HEK293 (cell line): ENCODE measurements around the gene KIDINS220.

Source experiments
- BCL6B ChIP-seq: fragments of 450-650 bp; formaldehyde crosslinking; IDR thresholded peaks from 2 replicates; pipeline ENCODE4 v1.5.1; 2017; ENCODE audit warnings: missing biosample characterization, missing genetic modification characterization
- HOXA7 ChIP-seq: sonication (generic); formaldehyde crosslinking; IDR thresholded peaks from 2 replicates; pipeline ENCODE4 v1.8.1; 2022; ENCODE audit warnings: missing genetic modification reagents, borderline replicate concordance
- KLF1 ChIP-seq: fragments of 450-650 bp; formaldehyde crosslinking; IDR thresholded peaks from 2 replicates; pipeline ENCODE4 v1.5.1; 2016; ENCODE audit warnings: missing biosample characterization, missing genetic modification characterization
- MEIS1 ChIP-seq: sonication (generic); formaldehyde crosslinking; IDR thresholded peaks from 2 replicates; pipeline ENCODE4 v1.8.1; 2022; ENCODE audit warnings: missing genetic modification reagents, mild to moderate bottlenecking, borderline replicate concordance
- MZF1 ChIP-seq: fragments of 450-650 bp; formaldehyde crosslinking; IDR thresholded peaks from 2 replicates; pipeline ENCODE4 v1.5.1; 2017; ENCODE audit warnings: missing biosample characterization, missing genetic modification characterization, borderline replicate concordance
- OSR2 ChIP-seq: fragments of 450-650 bp; formaldehyde crosslinking; IDR thresholded peaks from 2 replicates; pipeline ENCODE4 v1.5.1; 2016; ENCODE audit warnings: missing biosample characterization, missing genetic modification characterization
- REPIN1 ChIP-seq: fragments of 450-650 bp; formaldehyde crosslinking; IDR thresholded peaks from 2 replicates; pipeline ENCODE4 v1.5.1; 2017; ENCODE audit warnings: missing biosample characterization, missing genetic modification characterization, low read depth
- WT1 ChIP-seq: fragments of 450-650 bp; formaldehyde crosslinking; IDR thresholded peaks from 2 replicates; pipeline ENCODE4 v1.5.1; 2016; ENCODE audit warnings: missing biosample characterization, missing genetic modification characterization
- ZBTB11 ChIP-seq: fragments of 450-650 bp; formaldehyde crosslinking; conservative IDR thresholded peaks from 2 replicates; pipeline ENCODE4 v1.5.1; 2016; ENCODE audit warnings: low read depth, missing biosample characterization, missing genetic modification characterization
- ZBTB20 ChIP-seq: fragments of 450-650 bp; formaldehyde crosslinking; IDR thresholded peaks from 2 replicates; pipeline ENCODE4 v1.5.1; 2016; ENCODE audit warnings: missing biosample characterization, missing genetic modification characterization
- ZBTB44 ChIP-seq: fragments of 450-650 bp; IDR thresholded peaks from 2 replicates; pipeline ENCODE4 v1.5.1; 2018; ENCODE audit warnings: missing biosample characterization, mild to moderate bottlenecking, missing genetic modification characterization
- ZBTB8A ChIP-seq: fragments of 450-650 bp; formaldehyde crosslinking; IDR thresholded peaks from 2 replicates; pipeline ENCODE4 v1.5.1; 2016; ENCODE audit warnings: missing biosample characterization, missing genetic modification characterization
- ZNF140 ChIP-seq: fragments of 450-650 bp; formaldehyde crosslinking; IDR thresholded peaks from 2 replicates; pipeline ENCODE4 v1.5.1; 2016; ENCODE audit warnings: missing biosample characterization, missing genetic modification characterization
- ZNF341 ChIP-seq: fragments of 450-650 bp; formaldehyde crosslinking; IDR thresholded peaks from 2 replicates; pipeline ENCODE4; 2016; ENCODE audit warnings: low read depth, missing biosample characterization, missing genetic modification characterization
- ZNF426 ChIP-seq: fragments of 450-650 bp; formaldehyde crosslinking; IDR thresholded peaks from 2 replicates; pipeline ENCODE4 v1.5.1; 2017; ENCODE audit warnings: missing biosample characterization, missing genetic modification characterization, mild to moderate bottlenecking, inconsistent platforms, moderate library complexity
- ZNF473 ChIP-seq: fragments of 450-650 bp; formaldehyde crosslinking; IDR thresholded peaks from 2 replicates; pipeline ENCODE4 v1.5.1; 2017; ENCODE audit warnings: missing biosample characterization, missing genetic modification characterization
- ZNF521 ChIP-seq: fragments of 450-650 bp; formaldehyde crosslinking; IDR thresholded peaks from 2 replicates; pipeline ENCODE4 v1.5.1; 2017; ENCODE audit warnings: missing biosample characterization, mild to moderate bottlenecking, missing genetic modification characterization
- ZNF549 ChIP-seq: fragments of 450-650 bp; IDR thresholded peaks from 2 replicates; pipeline ENCODE4 v1.5.1; 2018; ENCODE audit warnings: missing biosample characterization, missing genetic modification characterization, mild to moderate bottlenecking, inconsistent platforms, moderate library complexity
- ZNF555 ChIP-seq: fragments of 450-650 bp; formaldehyde crosslinking; conservative IDR thresholded peaks from 2 replicates; pipeline ENCODE4 v1.5.1; 2017; ENCODE audit warnings: missing biosample characterization, mild to moderate bottlenecking, missing genetic modification characterization, inconsistent platforms
- ZNF623 ChIP-seq: fragments of 450-650 bp; formaldehyde crosslinking; IDR thresholded peaks from 2 replicates; pipeline ENCODE4 v1.5.1; 2016; ENCODE audit warnings: missing biosample characterization, missing genetic modification characterization
- ZNF629 ChIP-seq: fragments of 450-650 bp; formaldehyde crosslinking; IDR thresholded peaks from 2 replicates; pipeline ENCODE4 v1.5.1; 2017; ENCODE audit warnings: missing biosample characterization, missing genetic modification characterization
- ZNF747 ChIP-seq: fragments of 450-650 bp; formaldehyde crosslinking; IDR thresholded peaks from 2 replicates; pipeline ENCODE4 v1.5.1; 2016; ENCODE audit warnings: missing biosample characterization, missing genetic modification characterization
- ZNF768 ChIP-seq: fragments of 450-650 bp; formaldehyde crosslinking; IDR thresholded peaks from 2 replicates; pipeline ENCODE4 v1.5.1; 2018; ENCODE audit warnings: missing biosample characterization, mild to moderate bottlenecking, missing genetic modification characterization
- ZNF830 ChIP-seq: fragments of 450-650 bp; IDR thresholded peaks from 2 replicates; pipeline ENCODE4 v1.5.0; 2018; ENCODE audit warnings: missing biosample characterization, missing genetic modification characterization, low read depth, mild to moderate bottlenecking, moderate library complexity
- ZSCAN30 ChIP-seq: fragments of 450-650 bp; IDR thresholded peaks from 2 replicates; pipeline ENCODE4 v1.5.1; 2018; ENCODE audit warnings: missing biosample characterization, mild to moderate bottlenecking, missing genetic modification characterization, moderate library complexity
- TF ChIP-seq, protein P1 (sequence below): fragments of 450-650 bp; formaldehyde crosslinking; IDR thresholded peaks from 2 replicates; pipeline ENCODE4 v1.5.1; 2016; ENCODE audit warnings: missing biosample characterization, missing genetic modification characterization, borderline replicate concordance
- TF ChIP-seq, protein P2 (sequence below): fragments of 450-650 bp; formaldehyde crosslinking; IDR thresholded peaks from 2 replicates; pipeline ENCODE4 v1.5.1; 2016; ENCODE audit warnings: missing biosample characterization, missing genetic modification characterization, borderline replicate concordance
- TF ChIP-seq, protein P3 (sequence below): fragments of 450-650 bp; formaldehyde crosslinking; IDR thresholded peaks from 2 replicates; pipeline ENCODE4 v1.5.1; 2016; ENCODE audit warnings: missing biosample characterization, missing genetic modification characterization

KIDINS220 gene

GRCh38 chr2:8685697-8686358, 151.6 kb downstream of the KIDINS220 start (continued):
- TF ChIP-seq ZBTB8A (peak; percentile 8; the same call in 1 of the 2 replicates), ZNF830 (tag by site-specific recombination) (no peak), ZNF747 (tag by site-specific recombination) (no peak), HOXA7 (no peak), ZBTB20 (tag by site-specific recombination) (peak; percentile 44), ZNF426 (tag by site-specific recombination) (no peak), MEIS1 (CRISPR knock-in tag) (peak; percentile 3; the same call in 1 of the 2 replicates), ZNF768 (tag by site-specific recombination) (no peak), MZF1 (tag by site-specific recombination) (no peak), ZNF140 (tag by site-specific recombination) (no peak), WT1 (tag by site-specific recombination) (no peak), ZNF629 (tag by site-specific recombination) (no peak), ZNF555 (no peak), ZNF473 (tag by site-specific recombination) (no peak), KLF1 (no peak), ZBTB11 (tag by site-specific recombination) (no peak), BCL6B (tag by site-specific recombination) (no peak), REPIN1 (tag by site-specific recombination) (no peak), ZNF341 (tag by site-specific recombination) (no peak), ZNF549 (tag by site-specific recombination) (no peak), ZSCAN30 (peak; percentile 74), ZNF521 (tag by site-specific recombination) (no peak), OSR2 (tag by site-specific recombination) (no peak), ZBTB44 (tag by site-specific recombination) (no peak), ZNF623 (tag by site-specific recombination) (no peak)
- TF ChIP-seq, protein P1, sequence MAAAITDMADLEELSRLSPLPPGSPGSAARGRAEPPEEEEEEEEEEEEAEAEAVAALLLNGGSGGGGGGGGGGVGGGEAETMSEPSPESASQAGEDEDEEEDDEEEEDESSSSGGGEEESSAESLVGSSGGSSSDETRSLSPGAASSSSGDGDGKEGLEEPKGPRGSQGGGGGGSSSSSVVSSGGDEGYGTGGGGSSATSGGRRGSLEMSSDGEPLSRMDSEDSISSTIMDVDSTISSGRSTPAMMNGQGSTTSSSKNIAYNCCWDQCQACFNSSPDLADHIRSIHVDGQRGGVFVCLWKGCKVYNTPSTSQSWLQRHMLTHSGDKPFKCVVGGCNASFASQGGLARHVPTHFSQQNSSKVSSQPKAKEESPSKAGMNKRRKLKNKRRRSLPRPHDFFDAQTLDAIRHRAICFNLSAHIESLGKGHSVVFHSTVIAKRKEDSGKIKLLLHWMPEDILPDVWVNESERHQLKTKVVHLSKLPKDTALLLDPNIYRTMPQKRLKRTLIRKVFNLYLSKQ (tag by site-specific recombination) = no peak
- TF ChIP-seq, protein P2, sequence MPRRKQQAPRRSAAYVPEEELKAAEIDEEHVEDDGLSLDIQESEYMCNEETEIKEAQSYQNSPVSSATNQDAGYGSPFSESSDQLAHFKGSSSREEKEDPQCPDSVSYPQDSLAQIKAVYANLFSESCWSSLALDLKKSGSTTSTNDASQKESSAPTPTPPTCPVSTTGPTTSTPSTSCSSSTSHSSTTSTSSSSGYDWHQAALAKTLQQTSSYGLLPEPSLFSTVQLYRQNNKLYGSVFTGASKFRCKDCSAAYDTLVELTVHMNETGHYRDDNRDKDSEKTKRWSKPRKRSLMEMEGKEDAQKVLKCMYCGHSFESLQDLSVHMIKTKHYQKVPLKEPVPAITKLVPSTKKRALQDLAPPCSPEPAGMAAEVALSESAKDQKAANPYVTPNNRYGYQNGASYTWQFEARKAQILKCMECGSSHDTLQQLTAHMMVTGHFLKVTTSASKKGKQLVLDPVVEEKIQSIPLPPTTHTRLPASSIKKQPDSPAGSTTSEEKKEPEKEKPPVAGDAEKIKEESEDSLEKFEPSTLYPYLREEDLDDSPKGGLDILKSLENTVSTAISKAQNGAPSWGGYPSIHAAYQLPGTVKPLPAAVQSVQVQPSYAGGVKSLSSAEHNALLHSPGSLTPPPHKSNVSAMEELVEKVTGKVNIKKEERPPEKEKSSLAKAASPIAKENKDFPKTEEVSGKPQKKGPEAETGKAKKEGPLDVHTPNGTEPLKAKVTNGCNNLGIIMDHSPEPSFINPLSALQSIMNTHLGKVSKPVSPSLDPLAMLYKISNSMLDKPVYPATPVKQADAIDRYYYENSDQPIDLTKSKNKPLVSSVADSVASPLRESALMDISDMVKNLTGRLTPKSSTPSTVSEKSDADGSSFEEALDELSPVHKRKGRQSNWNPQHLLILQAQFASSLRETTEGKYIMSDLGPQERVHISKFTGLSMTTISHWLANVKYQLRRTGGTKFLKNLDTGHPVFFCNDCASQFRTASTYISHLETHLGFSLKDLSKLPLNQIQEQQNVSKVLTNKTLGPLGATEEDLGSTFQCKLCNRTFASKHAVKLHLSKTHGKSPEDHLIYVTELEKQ (tag by site-specific recombination) = no peak
- TF ChIP-seq, protein P3, sequence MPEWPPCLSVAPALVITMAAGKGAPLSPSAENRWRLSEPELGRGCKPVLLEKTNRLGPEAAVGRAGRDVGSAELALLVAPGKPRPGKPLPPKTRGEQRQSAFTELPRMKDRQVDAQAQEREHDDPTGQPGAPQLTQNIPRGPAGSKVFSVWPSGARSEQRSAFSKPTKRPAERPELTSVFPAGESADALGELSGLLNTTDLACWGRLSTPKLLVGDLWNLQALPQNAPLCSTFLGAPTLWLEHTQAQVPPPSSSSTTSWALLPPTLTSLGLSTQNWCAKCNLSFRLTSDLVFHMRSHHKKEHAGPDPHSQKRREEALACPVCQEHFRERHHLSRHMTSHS = no peak
